Omental fat pad (tissue), 4 donors: ENCODE results near the gene TMEM42. TPM values are rescaled to one million over a fixed set of nuclear protein-coding genes. Genes with fewer than 3 reads are reported as not detected.

Source experiments
- ATAC-seq: fragments of 150-250 bp; one replicate; pipeline ENCODE4 v1.9.1; 2016; ENCODE audit warnings: mild to moderate bottlenecking, moderate library complexity; ENCODE audit not compliant: low FRiP score
- DNase-seq: peaks from one replicate; pipeline ENCODE4 v3.0.0-alpha.2; 2019; ENCODE audit warnings: low spot score
- CTCF ChIP-seq, 3 donors: fragments of 450-650 bp; IDR thresholded peaks; one replicate each; pipeline ENCODE4 v1.5.1; 2016 to 2017; ENCODE audit warnings: antibody characterized with exemption in 3 of 3, mild to moderate bottlenecking in 3 of 3, moderate library complexity in 2 of 3
- total RNA-seq, 4 donors: library from RNA; depleted of rRNA; stranded (reverse); fragments of >200 nt; gene quantifications; one replicate each; pipeline ENCODE4 v1.1.0, GENCODE V29; 2016

The TMEM42 gene
- total RNA-seq, 4 donors from 2014 or later: 6.1 to 22.1 (median 18.0) TPM

GRCh38 chr3:44909063-44909462 is 47.4 kb downstream of the TMEM42 start:
- no peak for ATAC-seq
- DNase-seq: no peak
- no peak for TF ChIP-seq CTCF (IDR thresholded peaks at IDR 0.05)

DNA sequence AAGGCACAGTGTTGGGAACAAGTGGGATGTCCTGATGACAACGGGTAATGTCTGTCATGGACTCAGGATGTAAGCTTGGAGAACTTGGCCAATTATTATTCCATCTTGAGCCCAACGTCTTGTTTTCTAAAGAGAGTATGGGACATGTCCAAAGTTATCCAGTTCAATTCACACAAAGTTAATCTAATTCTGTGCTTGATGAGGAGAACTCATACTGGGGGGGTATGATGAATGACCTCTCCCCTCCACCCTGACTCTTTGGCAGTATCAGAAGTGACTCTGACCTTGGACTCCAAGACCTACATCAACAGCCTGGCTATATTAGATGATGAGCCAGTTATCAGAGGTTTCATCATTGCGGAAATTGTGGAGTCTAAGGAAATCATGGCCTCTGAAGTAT is 49.0 kb downstream of the TMEM42 start:
- ATAC-seq (no peak), DNase-seq (no peak)
- no peak for TF ChIP-seq CTCF (IDR thresholded peaks at IDR 0.05)

DNA sequence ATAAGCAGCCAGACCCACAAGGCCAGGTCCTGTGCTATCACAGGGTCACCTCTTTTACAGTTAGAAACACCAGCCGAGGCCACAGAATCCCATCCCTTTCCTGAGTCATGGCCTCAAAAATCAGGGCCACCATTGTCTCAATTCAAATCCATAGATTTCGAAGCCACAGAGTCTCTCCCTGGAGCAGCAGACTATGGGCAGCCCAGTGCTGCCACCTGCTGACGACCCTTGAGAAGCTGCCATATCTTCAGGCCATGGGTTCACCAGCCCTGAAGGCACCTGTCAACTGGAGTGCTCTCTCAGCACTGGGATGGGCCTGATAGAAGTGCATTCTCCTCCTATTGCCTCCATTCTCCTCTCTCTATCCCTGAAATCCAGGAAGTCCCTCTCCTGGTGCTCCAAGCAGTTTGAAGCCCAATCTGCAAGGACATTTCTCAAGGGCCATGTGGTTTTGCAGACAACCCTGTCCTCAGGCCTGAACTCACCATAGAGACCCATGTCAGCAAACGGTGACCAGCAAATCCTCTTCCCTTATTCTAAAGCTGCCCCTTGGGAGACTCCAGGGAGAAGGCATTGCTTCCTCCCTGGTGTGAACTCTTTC is 52.3 kb downstream of the TMEM42 start:
- peak; percentile 34 for DNase-seq
- peak; percentile 54 for ATAC-seq
- TF ChIP-seq CTCF (IDR thresholded peaks at IDR 0.05): no peak

- DNase-seq (no peak), ATAC-seq (no peak)
- no peak for TF ChIP-seq CTCF (IDR thresholded peaks at IDR 0.05)
These were observed 53.2 kb downstream of the TMEM42 start for GRCh38 chr3:44914936-44915335.

Other genes starting within 250 kb of the TMEM42 start
- gene ZNF197, start 236.9 kb upstream of the TMEM42 start, total RNA-seq: 10 to 100 TPM; 10.2 to 19.7 (median 10.8) TPM
- 10 to 100 TPM in 2 of 4 donors, 1 to 10 TPM in 2; 8.3 to 28.1 (median 12.8) TPM for gene ZNF35, start 213.2 kb upstream of the TMEM42 start, total RNA-seq
- gene ZNF502, start 149.3 kb upstream of the TMEM42 start, total RNA-seq: 1 to 10 TPM; 3.3 to 7.3 (median 6.0) TPM
- 1 to 10 TPM; 1.9 to 5.4 (median 2.7) TPM for gene ZNF501, start 132.3 kb upstream of the TMEM42 start, total RNA-seq
- gene KIAA1143, start 100.3 kb upstream of the TMEM42 start, total RNA-seq: 10 to 100 TPM; 16.8 to 26.0 (median 20.7) TPM
- gene KIF15, start 100.1 kb upstream of the TMEM42 start, total RNA-seq: 1 to 10 TPM in 2 of 4 donors, under 1 TPM in 2; 0.44 to 1.7 (median 1.1) TPM
- not detected for gene TGM4, start 12.7 kb downstream of the TMEM42 start, total RNA-seq
- 10 to 100 TPM; 72.0 to 99.8 (median 80.1) TPM for gene ZDHHC3, start 114.3 kb downstream of the TMEM42 start, total RNA-seq
- 10 to 100 TPM; 31.7 to 47.7 (median 39.0) TPM for gene EXOSC7, start 114.3 kb downstream of the TMEM42 start, total RNA-seq
- 100 to 1,000 TPM in 3 of 4 donors, 10 to 100 TPM in 1; 58.9 to 297 (median 125) TPM for gene CLEC3B, start 164.4 kb downstream of the TMEM42 start, total RNA-seq